Body of pancreas (tissue), 4 donors: ENCODE data around the gene PLAAT1.

ENCODE experiments used
- POLR2A ChIP-seq, 3 donors: fragments of 450-650 bp; IDR thresholded peaks; one replicate each; pipeline ENCODE4 v1.6.1; 2016; ENCODE audit warnings: antibody characterized with exemption in 3 of 3, mild to moderate bottlenecking in 2 of 3
- TF ChIP-seq, protein P1 (sequence below), 7 experiments: fragments of 450-650 bp in 4 of 7; fragments of 200-600 bp in 3 of 7; sonication (generic) in 3 of 7; IDR thresholded peaks; one replicate each; pipeline ENCODE4 v1.5.1; 2016 to 2019; ENCODE audit warnings: antibody characterized with exemption in 7 of 7

DNA sequence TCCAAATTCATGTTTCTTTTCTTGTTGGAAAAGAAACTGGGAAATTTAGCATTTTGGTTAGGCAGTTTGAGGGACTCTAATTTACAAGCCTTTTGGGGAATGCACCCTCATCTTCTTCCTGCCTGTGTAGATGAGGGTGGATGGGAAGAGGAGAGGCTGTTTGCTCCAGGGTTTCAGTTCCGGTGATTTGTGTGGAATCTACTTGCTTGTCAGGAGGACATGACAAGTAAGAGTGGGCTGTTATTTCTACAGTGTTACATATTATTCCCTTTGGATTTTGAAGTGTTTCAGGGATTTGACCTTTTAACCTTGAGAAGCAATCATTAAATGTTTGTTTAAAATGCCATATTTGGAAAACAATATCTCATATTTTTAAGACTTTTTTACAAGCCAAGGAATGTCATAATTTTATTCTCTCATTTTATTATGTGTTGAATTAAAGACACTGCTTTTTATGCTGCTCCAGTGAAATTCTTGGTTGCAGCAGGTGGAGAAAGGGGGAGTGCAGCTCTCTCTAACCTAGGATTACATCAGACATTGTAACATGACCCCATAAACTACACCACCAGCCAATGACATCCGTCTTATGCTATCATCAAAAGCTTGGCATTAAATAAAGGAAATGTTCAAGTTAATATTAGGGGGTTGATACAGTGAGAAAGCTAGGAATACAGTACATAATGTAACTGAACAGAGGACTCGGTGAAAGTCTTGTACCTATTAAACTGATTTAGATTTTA lies 30.2 kb downstream of the PLAAT1 start:
- TF ChIP-seq, protein P1, sequence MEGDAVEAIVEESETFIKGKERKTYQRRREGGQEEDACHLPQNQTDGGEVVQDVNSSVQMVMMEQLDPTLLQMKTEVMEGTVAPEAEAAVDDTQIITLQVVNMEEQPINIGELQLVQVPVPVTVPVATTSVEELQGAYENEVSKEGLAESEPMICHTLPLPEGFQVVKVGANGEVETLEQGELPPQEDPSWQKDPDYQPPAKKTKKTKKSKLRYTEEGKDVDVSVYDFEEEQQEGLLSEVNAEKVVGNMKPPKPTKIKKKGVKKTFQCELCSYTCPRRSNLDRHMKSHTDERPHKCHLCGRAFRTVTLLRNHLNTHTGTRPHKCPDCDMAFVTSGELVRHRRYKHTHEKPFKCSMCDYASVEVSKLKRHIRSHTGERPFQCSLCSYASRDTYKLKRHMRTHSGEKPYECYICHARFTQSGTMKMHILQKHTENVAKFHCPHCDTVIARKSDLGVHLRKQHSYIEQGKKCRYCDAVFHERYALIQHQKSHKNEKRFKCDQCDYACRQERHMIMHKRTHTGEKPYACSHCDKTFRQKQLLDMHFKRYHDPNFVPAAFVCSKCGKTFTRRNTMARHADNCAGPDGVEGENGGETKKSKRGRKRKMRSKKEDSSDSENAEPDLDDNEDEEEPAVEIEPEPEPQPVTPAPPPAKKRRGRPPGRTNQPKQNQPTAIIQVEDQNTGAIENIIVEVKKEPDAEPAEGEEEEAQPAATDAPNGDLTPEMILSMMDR (IDR thresholded peaks at IDR 0.05): no peak
- no peak for TF ChIP-seq POLR2A (IDR thresholded peaks at IDR 0.05)
